DOHH2 (cell line): Measurements from ENCODE around the gene PSD4.

Source experiments
- H3F3A ChIP-seq: fragments of 200-600 bp; sonication (generic), shearing (Covaris generic); 2 replicates; pipeline ENCODE4 v1.6.0; 2016; ENCODE audit warnings: antibody characterized with exemption, mild to moderate bottlenecking; ENCODE audit not compliant: control insufficient read depth, insufficient read depth
- H3K27ac ChIP-seq: fragments of 200-600 bp; sonication (generic); 2 replicates; pipeline ENCODE4 v1.5.1; 2014; ENCODE audit warnings: low read depth, mild to moderate bottlenecking, low read length, moderate library complexity
- H3K27me3 ChIP-seq: fragments of 200-600 bp; sonication (generic); 2 replicates; pipeline ENCODE4 v1.6.1; 2014; ENCODE audit warnings: mild to moderate bottlenecking, low read length, mixed read lengths; ENCODE audit not compliant: control insufficient read depth
- H3K36me3 ChIP-seq: fragments of 200-600 bp; sonication (generic); 2 replicates; pipeline ENCODE4 v1.6.1; 2014; ENCODE audit warnings: mild to moderate bottlenecking, low read length, moderate library complexity, mixed read lengths; ENCODE audit not compliant: control insufficient read depth
- H3K4me1 ChIP-seq: fragments of 200-600 bp; sonication (generic); 2 replicates; pipeline ENCODE4 v1.6.1; 2014; ENCODE audit warnings: mild to moderate bottlenecking, low read length, mixed read lengths; ENCODE audit not compliant: control insufficient read depth
- H3K4me2 ChIP-seq: fragments of 200-600 bp; sonication (generic); 2 replicates; pipeline ENCODE4 v1.6.0; 2014; ENCODE audit warnings: mild to moderate bottlenecking, low read length, moderate library complexity
- H3K4me3 ChIP-seq: fragments of 200-600 bp; sonication (generic); 2 replicates; pipeline ENCODE4 v1.5.1; 2014; ENCODE audit warnings: mild to moderate bottlenecking, low read length, mixed read lengths
- H3K79me2 ChIP-seq: fragments of 200-600 bp; sonication (generic); 2 replicates; pipeline ENCODE4 v1.6.1; 2014; ENCODE audit warnings: mild to moderate bottlenecking, low read length, mixed read lengths; ENCODE audit not compliant: control insufficient read depth
- H3K9me2 ChIP-seq: fragments of 200-600 bp; sonication (generic); replicated peaks from 2 replicates; pipeline ENCODE4 v1.6.1; 2014; ENCODE audit warnings: mild to moderate bottlenecking, low read length, mixed read lengths; ENCODE audit not compliant: control insufficient read depth
- H3K9me3 ChIP-seq: fragments of 200-600 bp; sonication (generic); 2 replicates; pipeline ENCODE4 v1.6.1; 2014; ENCODE audit warnings: antibody characterized with exemption, low read length, mixed read lengths; ENCODE audit not compliant: control insufficient read depth, insufficient read depth
- H4K20me1 ChIP-seq: fragments of 200-600 bp; sonication (generic); 2 replicates; pipeline ENCODE4 v1.6.0; 2014; ENCODE audit warnings: low read depth, mild to moderate bottlenecking, antibody characterized with exemption, low read length, moderate library complexity; ENCODE audit not compliant: control insufficient read depth, insufficient read depth
- EZH2phosphoT487 ChIP-seq: fragments of 200-600 bp; sonication (generic); IDR thresholded peaks from 2 replicates; pipeline ENCODE4 v1.6.1; 2017; ENCODE audit warnings: borderline replicate concordance, mild to moderate bottlenecking, antibody characterized with exemption, low read length, moderate library complexity, mixed read lengths
- TF ChIP-seq, protein P1 (sequence below): fragments of 200-600 bp; sonication (generic); IDR thresholded peaks from one replicate; pipeline ENCODE4 v1.5.1; 2014; ENCODE audit warnings: antibody characterized with exemption, mild to moderate bottlenecking, low read depth, low read length; ENCODE audit not compliant: poor library complexity, severe bottlenecking

Gene PSD4

DNA sequence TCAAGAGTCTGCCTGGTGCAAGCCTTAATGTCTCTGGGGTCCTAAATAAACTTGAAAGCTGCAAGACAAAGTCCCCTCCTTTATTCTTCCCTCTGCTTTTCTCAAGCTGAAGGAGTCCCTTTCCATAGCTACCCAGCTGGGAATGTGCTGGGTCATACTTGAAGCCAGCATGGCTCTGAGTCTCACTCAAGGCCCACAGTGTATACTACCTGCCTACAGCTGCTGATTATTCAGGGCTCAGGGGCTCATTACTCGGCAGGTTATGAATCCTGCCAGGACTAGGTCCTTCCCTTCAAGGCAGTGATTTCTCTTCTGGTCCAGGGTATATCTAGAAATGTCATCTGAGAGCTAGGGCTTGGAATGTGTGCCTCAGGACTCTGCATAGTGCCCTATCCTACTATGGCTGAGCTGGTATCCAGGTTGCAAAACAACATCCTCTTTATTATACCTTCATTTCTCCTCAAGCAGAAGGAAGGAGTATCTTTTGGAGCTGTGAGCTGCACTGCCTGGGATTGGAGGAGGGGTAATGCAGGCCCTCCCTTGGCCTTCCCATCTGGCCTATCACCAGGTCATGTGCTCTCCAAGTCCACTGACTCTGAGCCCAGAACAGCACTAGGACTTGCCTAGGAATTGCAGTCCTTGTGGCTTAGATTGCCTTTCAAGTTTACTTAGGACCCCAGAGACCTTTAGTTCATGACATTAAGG, 24.1 kb upstream of the PSD4 start:
- peak overlapping the region; percentile 47 for H3K4me2 ChIP-seq
- H3K4me3 ChIP-seq = no peak overlapping the region
- H3K9me2 ChIP-seq = no peaks in the 10 kb centered on the region
- H3K27me3 ChIP-seq = no peaks in the 10 kb centered on the region
- H4K20me1 ChIP-seq = no peaks in the 10 kb centered on the region
- no peak for TF ChIP-seq EZH2phosphoT487
- TF ChIP-seq, protein P1, sequence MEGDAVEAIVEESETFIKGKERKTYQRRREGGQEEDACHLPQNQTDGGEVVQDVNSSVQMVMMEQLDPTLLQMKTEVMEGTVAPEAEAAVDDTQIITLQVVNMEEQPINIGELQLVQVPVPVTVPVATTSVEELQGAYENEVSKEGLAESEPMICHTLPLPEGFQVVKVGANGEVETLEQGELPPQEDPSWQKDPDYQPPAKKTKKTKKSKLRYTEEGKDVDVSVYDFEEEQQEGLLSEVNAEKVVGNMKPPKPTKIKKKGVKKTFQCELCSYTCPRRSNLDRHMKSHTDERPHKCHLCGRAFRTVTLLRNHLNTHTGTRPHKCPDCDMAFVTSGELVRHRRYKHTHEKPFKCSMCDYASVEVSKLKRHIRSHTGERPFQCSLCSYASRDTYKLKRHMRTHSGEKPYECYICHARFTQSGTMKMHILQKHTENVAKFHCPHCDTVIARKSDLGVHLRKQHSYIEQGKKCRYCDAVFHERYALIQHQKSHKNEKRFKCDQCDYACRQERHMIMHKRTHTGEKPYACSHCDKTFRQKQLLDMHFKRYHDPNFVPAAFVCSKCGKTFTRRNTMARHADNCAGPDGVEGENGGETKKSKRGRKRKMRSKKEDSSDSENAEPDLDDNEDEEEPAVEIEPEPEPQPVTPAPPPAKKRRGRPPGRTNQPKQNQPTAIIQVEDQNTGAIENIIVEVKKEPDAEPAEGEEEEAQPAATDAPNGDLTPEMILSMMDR = no peak
- H3K79me2 ChIP-seq = no peaks in the 10 kb centered on the region
- H3F3A ChIP-seq = no peaks in the 10 kb centered on the region
- no peak overlapping the region for H3K27ac ChIP-seq
- H3K9me3 ChIP-seq = no peaks in the 10 kb centered on the region
- peaks cover 16% of the 10 kb centered on the region for H3K4me1 ChIP-seq
- H3K36me3 ChIP-seq = no peaks in the 10 kb centered on the region

DNA sequence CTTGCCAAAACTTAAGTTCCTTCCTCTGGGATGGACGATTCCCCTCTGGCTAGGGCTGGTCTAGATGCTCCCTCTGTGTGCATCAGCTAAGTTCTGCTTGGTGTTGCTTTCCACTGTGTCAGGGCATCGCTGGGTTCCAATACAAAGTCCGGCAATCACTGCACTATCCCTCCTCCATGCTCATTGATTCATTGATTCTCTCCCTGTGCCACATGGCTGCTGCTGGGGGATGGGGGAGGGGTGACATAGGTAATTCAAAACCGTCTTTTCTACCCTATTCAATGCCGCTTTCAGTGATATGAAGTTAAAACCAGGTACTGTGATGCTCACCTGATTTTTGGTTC, 23.5 kb upstream of the PSD4 start:
- Histone ChIP-seq H3K79me2 (no peaks in the 10 kb centered on the region), H3F3A (no peaks in the 10 kb centered on the region), H3K4me1 (peaks cover 16% of the 10 kb centered on the region), H3K27me3 (0 out of 2 replicates have a peak, but pooled peaks cover 2% of the 10 kb centered on the region), H3K9me3 (no peaks in the 10 kb centered on the region), H4K20me1 (no peaks in the 10 kb centered on the region), H3K36me3 (no peaks in the 10 kb centered on the region), H3K4me2 (no peak overlapping the region), H3K4me3 (no peak overlapping the region), H3K9me2 (no peaks in the 10 kb centered on the region), H3K27ac (no peak overlapping the region)
- TF ChIP-seq EZH2phosphoT487 = no peak
- TF ChIP-seq, protein P1 = no peak

DNA sequence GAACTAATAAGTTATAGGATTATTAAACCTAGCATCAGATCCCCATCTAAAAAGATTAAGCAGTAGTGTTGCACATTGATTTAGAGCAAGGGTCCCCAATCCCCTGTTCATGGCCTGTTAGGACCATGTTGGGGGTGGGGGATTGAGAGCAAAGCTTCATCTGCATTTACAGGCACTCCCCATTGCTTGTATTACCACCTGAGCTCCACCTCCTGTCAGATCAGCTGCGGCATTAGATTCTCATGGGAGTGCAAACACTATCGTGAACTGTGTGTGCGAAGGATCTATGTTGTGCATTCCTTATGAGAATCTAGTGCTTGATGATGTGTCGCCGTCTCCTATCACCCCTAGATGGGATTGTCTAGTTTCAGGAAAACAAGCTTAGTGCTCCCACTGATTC, 18.4 kb upstream of the PSD4 start:
- no peaks in the 10 kb centered on the region for H4K20me1 ChIP-seq
- peaks cover 9% of the 10 kb centered on the region; the same call in 1 of the 2 replicates for H3F3A ChIP-seq
- TF ChIP-seq, protein P1 = no peak
- no peak for TF ChIP-seq EZH2phosphoT487
- no peak overlapping the region for H3K4me2 ChIP-seq
- no peak overlapping the region for H3K27ac ChIP-seq
- peaks cover 21% of the 10 kb centered on the region for H3K4me1 ChIP-seq
- no peaks in the 10 kb centered on the region for H3K79me2 ChIP-seq
- no peaks in the 10 kb centered on the region for H3K36me3 ChIP-seq
- no peak overlapping the region for H3K4me3 ChIP-seq
- H3K9me2 ChIP-seq = no peaks in the 10 kb centered on the region
- H3K27me3 ChIP-seq = peaks cover 24% of the 10 kb centered on the region
- no peaks in the 10 kb centered on the region for H3K9me3 ChIP-seq
